HG02870 (cell line): ENCODE results near the gene VAMP3.

Experiments
- ATAC-seq: cut with Tn5 transposase; IDR thresholded peaks from one replicate; pipeline ENCODE4 v1.9.1; 2021; ENCODE audit warnings: mild to moderate bottlenecking, moderate library complexity; ENCODE audit not compliant: unreplicated experiment

Gene VAMP3

GRCh38 chr1:7810395-7810794, 39.3 kb downstream of the VAMP3 start:
- ATAC-seq: no peak

- ATAC-seq: no peak
These were observed 40.4 kb downstream of the VAMP3 start for GRCh38 chr1:7811476-7811875.

GRCh38 chr1:7813677-7814373, 42.7 kb downstream of the VAMP3 start:
- ATAC-seq: no peak

DNA sequence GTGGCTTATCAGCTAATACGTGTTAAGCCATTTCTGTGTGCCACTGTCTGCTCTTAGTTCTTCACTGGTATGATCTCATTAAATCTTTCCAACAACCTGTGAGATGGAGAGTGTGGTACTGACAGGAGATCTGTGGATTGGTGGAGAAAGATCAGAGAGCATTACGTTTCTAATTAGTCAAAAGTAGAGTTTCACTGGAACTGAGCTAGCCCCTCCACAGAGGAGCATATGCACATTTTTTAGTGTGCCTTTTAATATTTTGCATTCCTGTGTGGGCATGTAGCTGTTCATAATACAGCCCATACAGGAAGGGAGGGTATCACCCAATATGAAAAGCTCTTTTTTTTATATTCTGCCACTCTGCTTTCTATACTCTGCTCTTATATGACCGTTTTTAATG, 50.2 kb downstream of the VAMP3 start:
- no peak for ATAC-seq

GRCh38 chr1:7824701-7825100, 53.6 kb downstream of the VAMP3 start:
- ATAC-seq: no peak

GRCh38 chr1:7826363-7826762, 55.3 kb downstream of the VAMP3 start:
- ATAC-seq: no peak

DNA sequence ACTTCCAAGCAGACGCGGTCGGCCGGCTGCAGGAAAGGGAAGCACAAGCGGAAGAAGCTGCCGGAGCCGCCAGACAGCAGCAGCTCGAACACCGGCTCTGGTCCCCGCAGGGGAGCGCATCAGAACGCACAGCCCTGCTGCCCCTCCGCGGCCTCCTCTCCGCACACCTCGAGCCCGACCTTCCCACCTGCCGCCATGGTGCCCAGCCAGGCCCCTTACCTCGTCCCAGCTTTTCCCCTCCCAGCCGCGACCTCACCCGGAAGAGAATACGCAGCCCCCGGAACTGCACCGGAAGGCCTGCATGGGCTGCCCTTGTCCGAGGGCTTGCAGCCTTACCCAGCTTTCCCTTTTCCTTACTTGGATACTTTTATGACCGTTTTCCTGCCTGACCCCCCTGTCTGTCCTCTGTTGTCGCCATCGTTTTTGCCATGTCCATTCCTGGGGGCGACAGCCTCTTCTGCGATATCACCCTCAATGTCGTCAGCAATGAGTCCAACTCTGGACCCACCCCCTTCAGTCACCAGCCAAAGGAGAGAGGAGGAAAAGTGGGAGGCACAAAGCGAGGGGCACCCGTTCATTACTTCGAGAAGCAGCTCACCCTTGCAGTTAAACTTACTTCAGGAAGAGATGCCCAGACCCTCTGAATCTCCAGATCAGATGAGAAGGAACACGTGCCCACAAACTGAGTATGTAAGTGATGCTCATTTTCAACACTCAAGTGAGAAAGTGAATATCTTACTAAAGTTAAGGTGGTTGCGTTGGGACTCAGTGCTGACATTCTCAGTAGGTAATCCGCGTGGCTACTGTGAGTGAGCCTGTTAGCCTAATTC, 56.2 kb downstream of the VAMP3 start:
- ATAC-seq: no peak
